Esophagus squamous epithelium (tissue), 5 donors: Measurements from ENCODE around the gene CSRP1. TPM values are rescaled to one million over a fixed set of nuclear protein-coding genes. Genes with fewer than 3 reads are reported as not detected.

Experiments used
- DNase-seq: peaks from one replicate; lab custom pipeline; 2025; lab: John Stamatoyannopoulos, UW
- H3K27ac ChIP-seq, 4 donors: fragments of 200-600 bp; sonication (generic); one replicate each; pipeline ENCODE4 v1.5.1; 2016 to 2019; ENCODE audit warnings: mild to moderate bottlenecking in 1 of 4
- H3K27me3 ChIP-seq, 4 donors: fragments of 200-600 bp; sonication (generic); 1 replicate in 3 of 4; 2 replicates in 1 of 4; pipeline versions ENCODE4 v1.5.1 to v1.6.0; 2017 to 2021; ENCODE audit warnings: antibody characterized with exemption in 1 of 4
- H3K36me3 ChIP-seq, 3 donors: fragments of 200-600 bp; sonication (generic); one replicate each; pipeline ENCODE4 v1.5.1; 2016 to 2019
- H3K4me1 ChIP-seq, 3 donors: fragments of 200-600 bp; sonication (generic); one replicate each; pipeline ENCODE4 v1.5.1; 2017 to 2019
- H3K4me3 ChIP-seq, 4 donors: fragments of 200-600 bp; sonication (generic); 1 replicate in 3 of 4; 2 replicates in 1 of 4; pipeline ENCODE4 v1.5.1; 2016 to 2019; ENCODE audit warnings: mild to moderate bottlenecking in 2 of 4, moderate library complexity in 1 of 4
- H3K9me3 ChIP-seq, 3 donors: fragments of 200-600 bp; sonication (generic); one replicate each; pipeline ENCODE4 v1.5.1; 2016 to 2019
- POLR2A ChIP-seq, 4 donors: fragments of 450-650 bp; IDR thresholded peaks; one replicate each; pipeline ENCODE4 v1.6.1; 2017; ENCODE audit warnings: antibody characterized with exemption in 4 of 4, mild to moderate bottlenecking in 4 of 4, moderate library complexity in 3 of 4
- WGBS, 2 donors: methylation state at CpG; one replicate each; pipeline ENCODE4 v1.1.5; 2018; 5-methylcytosine and 5-hydroxymethylcytosine counted together
- intact Hi-C: fragments of 100-400 bp; cut with DNase I; formaldehyde crosslinking; loops from one replicate; pipeline ENCODE4 v1.15.0; 2022
- total RNA-seq, 4 donors: library from RNA; depleted of rRNA; stranded (reverse); fragments of >200 nt; gene quantifications; one replicate each; pipeline ENCODE4 v1.1.0, GENCODE V29; 2016
- TF ChIP-seq, protein P1 (sequence below), 6 experiments: fragments of 450-650 bp in 4 of 6; fragments of 200-600 bp in 2 of 6; sonication (generic) in 2 of 6; IDR thresholded peaks; one replicate each; pipeline ENCODE4 v1.5.1; 2016 to 2019; ENCODE audit warnings: antibody characterized with exemption in 6 of 6, mild to moderate bottlenecking in 4 of 6, moderate library complexity in 4 of 6
- donor health status: DM: yes; HTN: yes; CAD: no.

Gene CSRP1
- total RNA-seq, 4 donors from 2014 or later: 243 to 1,044 (median 363) TPM

DNA sequence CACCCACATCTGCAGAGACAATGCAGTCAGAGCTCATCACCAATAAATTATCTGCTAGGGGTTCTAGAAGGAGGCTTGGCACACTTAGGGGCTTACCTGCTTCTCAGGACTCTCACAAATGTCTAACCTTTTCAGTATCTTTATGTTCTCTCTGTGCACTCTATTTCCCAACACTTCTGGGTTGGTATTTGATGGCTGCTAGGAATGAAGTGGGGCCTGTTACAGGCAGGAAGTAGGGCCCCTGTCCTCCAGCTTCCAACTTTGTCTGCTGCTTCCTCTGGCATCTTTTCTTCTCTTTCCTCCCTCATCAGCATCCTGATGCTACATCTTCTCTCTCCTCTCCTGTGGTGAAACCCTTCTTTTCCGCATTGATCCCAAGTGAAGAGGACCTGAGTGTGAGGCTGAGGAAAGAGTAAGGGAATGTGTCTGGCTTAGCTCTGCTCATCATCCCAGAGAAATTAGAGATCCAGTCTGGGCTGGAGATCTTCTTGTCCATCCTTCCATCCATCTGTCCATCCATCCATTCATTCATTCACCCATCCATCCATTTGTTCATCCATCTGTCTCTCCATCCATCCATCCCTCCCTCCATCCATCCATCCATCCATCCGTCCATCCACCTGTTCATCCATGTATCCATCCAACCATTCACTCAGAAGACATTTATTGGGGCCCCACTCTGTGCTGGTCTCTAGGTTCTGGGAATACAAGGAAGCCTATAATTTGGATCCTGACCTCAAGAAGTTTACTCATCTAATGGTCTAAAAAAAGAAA lies 2.9 kb upstream of the CSRP1 start:
- H3K27me3 ChIP-seq: no peaks in the 10 kb centered on the region
- H3K36me3 ChIP-seq: no peaks in the 10 kb centered on the region
- intact Hi-C loops: loop anchor here (10.0 kb wide), 1 partner anchor 65 kb away; no protein-coding TSS in a partner anchor
- no peaks in the 10 kb centered on the region for H3K9me3 ChIP-seq
- H3K27ac ChIP-seq: peak overlapping the region in 3 of 4 donors; percentile 61 to 93 (median 92)
- peaks cover 27 to 62% (median 38%) of the 10 kb centered on the region in 3 donors for H3K4me1 ChIP-seq
- H3K4me3 ChIP-seq: no peak overlapping the region
- no peak for DNase-seq
- 92 to 100% methylated on average over 2 of the region's 2 CpGs for WGBS, 2 donors
- no peak for TF ChIP-seq POLR2A (IDR thresholded peaks at IDR 0.05)
- TF ChIP-seq, protein P1, sequence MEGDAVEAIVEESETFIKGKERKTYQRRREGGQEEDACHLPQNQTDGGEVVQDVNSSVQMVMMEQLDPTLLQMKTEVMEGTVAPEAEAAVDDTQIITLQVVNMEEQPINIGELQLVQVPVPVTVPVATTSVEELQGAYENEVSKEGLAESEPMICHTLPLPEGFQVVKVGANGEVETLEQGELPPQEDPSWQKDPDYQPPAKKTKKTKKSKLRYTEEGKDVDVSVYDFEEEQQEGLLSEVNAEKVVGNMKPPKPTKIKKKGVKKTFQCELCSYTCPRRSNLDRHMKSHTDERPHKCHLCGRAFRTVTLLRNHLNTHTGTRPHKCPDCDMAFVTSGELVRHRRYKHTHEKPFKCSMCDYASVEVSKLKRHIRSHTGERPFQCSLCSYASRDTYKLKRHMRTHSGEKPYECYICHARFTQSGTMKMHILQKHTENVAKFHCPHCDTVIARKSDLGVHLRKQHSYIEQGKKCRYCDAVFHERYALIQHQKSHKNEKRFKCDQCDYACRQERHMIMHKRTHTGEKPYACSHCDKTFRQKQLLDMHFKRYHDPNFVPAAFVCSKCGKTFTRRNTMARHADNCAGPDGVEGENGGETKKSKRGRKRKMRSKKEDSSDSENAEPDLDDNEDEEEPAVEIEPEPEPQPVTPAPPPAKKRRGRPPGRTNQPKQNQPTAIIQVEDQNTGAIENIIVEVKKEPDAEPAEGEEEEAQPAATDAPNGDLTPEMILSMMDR (IDR thresholded peaks at IDR 0.05): no peak

DNA sequence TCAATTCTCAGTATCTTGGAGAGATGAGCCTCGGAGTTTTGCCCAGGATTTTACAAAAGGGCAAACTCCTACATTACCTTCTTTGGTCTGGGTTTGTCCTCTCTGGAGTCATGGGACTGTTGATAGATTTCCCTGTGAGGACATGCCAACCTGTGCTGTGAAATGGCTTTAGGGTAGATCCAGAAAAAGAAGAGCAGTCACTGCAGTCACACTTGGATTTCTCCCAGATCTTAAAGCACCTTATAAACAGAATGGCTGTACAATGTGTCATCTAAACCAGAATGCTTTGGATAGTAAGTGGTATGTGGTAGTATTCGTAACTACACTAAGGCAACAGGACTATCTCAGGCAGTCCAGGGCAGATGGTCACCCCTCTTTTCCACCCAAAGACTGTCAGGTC lies 1.9 kb upstream of the CSRP1 start:
- H3K4me3 ChIP-seq: no peak overlapping the region
- DNase-seq: no peak
- intact Hi-C loops: no loop called here
- H3K9me3 ChIP-seq: no peaks in the 10 kb centered on the region
- no peak for TF ChIP-seq POLR2A (IDR thresholded peaks at IDR 0.05)
- TF ChIP-seq, protein P1 (IDR thresholded peaks at IDR 0.05): no peak
- H3K36me3 ChIP-seq: no peaks in the 10 kb centered on the region
- no peaks in the 10 kb centered on the region for H3K27me3 ChIP-seq
- 63 to 93% methylated on average over 2 of the region's 2 CpGs for WGBS, 2 donors
- peaks cover 27 to 72% (median 48%) of the 10 kb centered on the region in 3 donors for H3K4me1 ChIP-seq
- peak overlapping the region in 3 of 4 donors; percentile 61 to 93 (median 92) for H3K27ac ChIP-seq

DNA sequence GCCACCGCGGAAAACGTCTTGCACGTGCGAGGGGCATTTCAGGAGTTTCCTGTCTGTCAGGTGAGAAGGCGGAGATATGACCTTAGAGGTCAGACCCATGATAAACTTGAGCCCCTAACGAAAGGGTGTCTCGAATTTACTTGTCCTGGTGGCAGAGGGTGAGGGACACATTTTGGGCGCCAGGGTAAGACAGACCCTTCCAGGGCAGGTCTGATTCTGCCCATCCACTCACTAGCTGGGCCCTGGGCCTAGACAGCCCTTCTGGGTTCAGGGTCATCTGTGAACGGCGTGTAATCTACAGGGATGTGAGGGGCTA lies 395 bp upstream of the CSRP1 start:
- TF ChIP-seq, protein P1 (IDR thresholded peaks at IDR 0.05): no peak
- TF ChIP-seq POLR2A (IDR thresholded peaks at IDR 0.05): no peak
- intact Hi-C loops: no loop called here
- no peaks in the 10 kb centered on the region for H3K27me3 ChIP-seq
- peak overlapping the region; percentile 90 to 97 (median 92) for H3K27ac ChIP-seq
- peaks cover 22 to 75% (median 47%) of the 10 kb centered on the region in 3 donors for H3K4me1 ChIP-seq
- H3K4me3 ChIP-seq: peak overlapping the region; percentile 60 to 92 (median 62)
- DNase-seq: no peak
- no peaks in the 10 kb centered on the region for H3K9me3 ChIP-seq
- 21 to 27% methylated on average over 4 to 8 of the region's 11 CpGs for WGBS, 2 donors
- H3K36me3 ChIP-seq: peaks cover 0 to 5% (median 0%) of the 10 kb centered on the region in 3 donors

DNA sequence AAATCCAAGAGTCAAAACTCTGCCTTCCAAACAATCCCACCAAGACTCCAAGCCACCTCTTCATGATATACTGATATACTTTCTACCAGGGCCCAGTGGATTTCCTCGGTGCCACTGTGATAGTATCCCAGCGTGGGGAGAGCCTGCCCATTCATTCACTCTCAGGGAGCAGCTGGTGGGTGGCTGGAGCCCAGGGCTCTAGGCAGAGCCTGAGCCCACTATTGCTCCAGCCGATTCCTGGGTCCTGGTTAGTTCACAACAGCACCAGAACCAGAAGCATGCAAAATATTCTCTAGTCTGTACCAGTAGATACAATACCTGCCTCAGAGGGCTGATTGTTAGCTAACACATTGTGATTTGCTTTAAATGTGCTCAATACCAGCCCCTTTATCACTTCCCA lies 831 bp downstream of the CSRP1 start:
- Histone ChIP-seq H3K36me3 (peaks cover 0 to 6% (median 0%) of the 10 kb centered on the region in 3 donors), H3K4me3 (peak overlapping the region; percentile 60 to 92 (median 62)), H3K27ac (peak overlapping the region; percentile 90 to 97 (median 92)), H3K27me3 (no peaks in the 10 kb centered on the region), H3K4me1 (peaks cover 19 to 75% (median 50%) of the 10 kb centered on the region in 3 donors), H3K9me3 (no peaks in the 10 kb centered on the region)
- TF ChIP-seq, protein P1 (IDR thresholded peaks at IDR 0.05): no peak
- no peak for TF ChIP-seq POLR2A (IDR thresholded peaks at IDR 0.05)
- intact Hi-C loops: no loop called here
- no peak for DNase-seq
- 18 to 38% methylated on average over 2 of the region's 3 CpGs for WGBS, 2 donors

DNA sequence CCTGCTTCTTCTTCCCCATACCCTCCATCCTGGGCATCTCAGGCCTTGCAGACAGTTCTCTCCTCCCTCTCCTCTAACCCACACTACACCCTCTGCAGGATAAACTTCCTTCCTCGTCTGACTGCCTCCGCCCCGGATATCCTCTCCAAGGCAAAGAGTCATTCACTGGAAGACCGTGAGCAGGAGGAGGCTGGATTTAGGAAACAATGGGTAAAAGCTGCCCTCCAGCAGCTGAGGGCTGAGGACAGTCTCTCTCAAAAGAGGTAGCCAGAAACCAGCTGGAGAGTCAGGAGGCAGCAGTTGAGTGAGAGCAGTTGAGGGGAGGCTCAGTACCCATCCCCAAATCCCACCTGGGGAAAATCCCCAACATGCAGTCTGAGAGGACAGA lies 1.4 kb downstream of the CSRP1 start:
- Histone ChIP-seq H3K4me1 (peaks cover 25 to 77% (median 54%) of the 10 kb centered on the region in 3 donors), H3K27me3 (no peaks in the 10 kb centered on the region), H3K9me3 (no peaks in the 10 kb centered on the region), H3K4me3 (peak overlapping the region; percentile 60 to 92 (median 62)), H3K27ac (peak overlapping the region; percentile 90 to 97 (median 92)), H3K36me3 (peaks cover 0 to 6% (median 0%) of the 10 kb centered on the region in 3 donors)
- WGBS, 2 donors: 0% methylated on average over 1 to 2 of the region's 4 CpGs
- no peak for DNase-seq
- intact Hi-C loops: no loop called here
- peak in 2 of 4 donors; percentile 6 to 60 for TF ChIP-seq POLR2A (IDR thresholded peaks at IDR 0.05)
- TF ChIP-seq, protein P1 (IDR thresholded peaks at IDR 0.05): peak in 1 of 6 experiments; percentile 20
